K562 (cell line): ENCODE results near the gene TACC3. TPM values are rescaled to one million over a fixed set of nuclear protein-coding genes. Genes with fewer than 3 reads are reported as not detected.

Experiments
- ARID3B ChIP-seq: fragments of 250-450 bp; sonication (Bioruptor Pico); IDR thresholded peaks from 2 replicates; pipeline ENCODE4 v1.4.0; 2020; ENCODE audit warnings: borderline replicate concordance
- ATF2 ChIP-seq: sonication (generic); formaldehyde crosslinking; IDR thresholded peaks from 2 replicates; pipeline ENCODE4 v1.8.1; 2022; ENCODE audit warnings: missing genetic modification reagents
- JUNB ChIP-seq: fragments of 450-650 bp; formaldehyde crosslinking; conservative IDR thresholded peaks from 2 replicates; pipeline ENCODE4 v1.4.0; 2020; ENCODE audit warnings: mild to moderate bottlenecking
- MBD1 ChIP-seq: fragments of 250-450 bp; sonication (Bioruptor Pico); IDR thresholded peaks from 2 replicates; pipeline ENCODE4 v1.8.0; 2022; ENCODE audit warnings: inconsistent platforms
- MYBL2 ChIP-seq, 2 experiments: fragments of 450-650 bp in 1 of 2; sonication (generic) in 1 of 2; formaldehyde crosslinking in 1 of 2; IDR thresholded peaks; 2 replicates each; pipeline versions ENCODE4 v1.6.1 to v1.8.1; 2017 to 2022; ENCODE audit warnings: borderline replicate concordance in 1 of 2, inconsistent platforms in 1 of 2, low read depth in 1 of 2, mild to moderate bottlenecking in 1 of 2, missing genetic modification reagents in 1 of 2, moderate library complexity in 1 of 2
- NBN ChIP-seq: fragments of 450-650 bp; IDR thresholded peaks from 2 replicates; pipeline ENCODE4 v1.6.1; 2016; ENCODE audit warnings: low read depth, mild to moderate bottlenecking
- ZBTB11 ChIP-seq, 3 experiments: fragments of 200-800 bp in 1 of 3; fragments of 250-450 bp in 1 of 3; fragments of 450-650 bp in 1 of 3; sonication (Bioruptor Pico) in 1 of 3; sonication (Bioruptor generic) in 1 of 3; formaldehyde crosslinking in 1 of 3; IDR thresholded peaks; 2 replicates each; pipeline versions ENCODE4 v1.6.1 to v1.8.0; 2016 to 2022; ENCODE audit warnings: mild to moderate bottlenecking in 2 of 3, missing genetic modification characterization in 2 of 3, missing compliant biosample characterization in 1 of 3, moderate library complexity in 1 of 3
- ZNF518B ChIP-seq: fragments of 250-450 bp; sonication (Bioruptor Pico); IDR thresholded peaks from 2 replicates; pipeline ENCODE4 v1.5.0; 2021; ENCODE audit warnings: mild to moderate bottlenecking, moderate library complexity
- ZNF707 ChIP-seq: fragments of 250-450 bp; sonication (Bioruptor Pico); conservative IDR thresholded peaks from 2 replicates; pipeline ENCODE4 v1.8.0; 2022; ENCODE audit warnings: inconsistent platforms, mild to moderate bottlenecking, moderate library complexity
- ZNF766 ChIP-seq: fragments of 200-800 bp; sonication (Bioruptor generic); conservative IDR thresholded peaks from 2 replicates; pipeline ENCODE4 v1.6.1; 2016; ENCODE audit warnings: missing genetic modification characterization, missing compliant biosample characterization
- polyA plus RNA-seq, 8 experiments: library from polyadenylated mRNA; depleted of rRNA in 4 of 8; stranded (reverse) in 5 of 8; unstranded in 3 of 8; fragments of >200 nt; fragmentation: Nextera tagmentation in 2 of 8; fragmentation: Illumina TruSeq in 1 of 8; extraction: Ambion mirVana in 2 of 8; extraction: Trizol in 1 of 8; gene quantifications; 2 replicates each; pipeline versions ENCODE4 v1.2.1 to v1.2.3, GENCODE V29; 2011 to 2014; ENCODE audit warnings: inconsistent platforms in 1 of 8, missing spikeins in 1 of 8
- total RNA-seq, 7 experiments: library from RNA; depleted of rRNA in 6 of 7; stranded (reverse); fragments of >200 nt in 6 of 7; fragmentation: Illumina TruSeq in 2 of 7; extraction: Trizol in 2 of 7; gene quantifications; 2 replicates each; pipeline versions ENCODE4 v1.2.1 to v1.2.3, GENCODE V29; 2011 to 2021; ENCODE audit warnings: low replicate concordance in 1 of 7

The TACC3 gene
- total and polyA plus RNA-seq, 9 of the 15 experiments (the other 6 are each of a cell fraction or from before 2014, with no cell fraction given), result 1.9 to 122 (median 55.6) TPM

- TF ChIP-seq ZNF518B (CRISPR knock-in tag), result no peak
- no peak for TF ChIP-seq MBD1
- TF ChIP-seq ZNF766 (CRISPR knock-in tag), result no peak
- TF ChIP-seq ARID3B (CRISPR knock-in tag), result no peak
- no peak for TF ChIP-seq ZNF707 (CRISPR knock-in tag)
- TF ChIP-seq ATF2 (CRISPR knock-in tag), result 0 out of 2 replicates have a peak, but pooled peaks have one; percentile 60
- TF ChIP-seq NBN, result no peak
- TF ChIP-seq ZBTB11 (CRISPR knock-in tag; IDR thresholded peaks at IDR 0.05), result no peak
- no peak for TF ChIP-seq MYBL2 (IDR thresholded peaks at IDR 0.05; ENCODE audit: low read depth)
- TF ChIP-seq MYBL2 (CRISPR knock-in tag; IDR thresholded peaks at IDR 0.05; ENCODE audit: borderline replicate concordance), result no peak
- no peak for TF ChIP-seq JUNB (CRISPR knock-in tag)
Measured at GRCh38 chr4:1683736-1684505, 37.4 kb upstream of the TACC3 start, which contains the start of gene FAM53A (continued).
